H9 (cell line): Measurements from ENCODE around the gene TBCK. TPM values are rescaled to one million over a fixed set of nuclear protein-coding genes. Genes with fewer than 3 reads are reported as not detected.

Source experiments
- DNase-seq: peaks from one replicate; pipeline ENCODE4 v3.0.0-alpha.2; 2017
- H2AFZ ChIP-seq: one replicate; pipeline ENCODE4 v1.6.1; 2013; ENCODE audit warnings: mild to moderate bottlenecking, low read length, control low read depth, moderate library complexity
- H2AK5ac ChIP-seq: 2 replicates; pipeline ENCODE4 v1.6.1; 2013; ENCODE audit warnings: low read length, control low read depth, mixed read lengths; ENCODE audit not compliant: insufficient read length
- H2BK120ac ChIP-seq: one replicate; pipeline ENCODE4 v1.6.1; 2013; ENCODE audit warnings: low read depth, mild to moderate bottlenecking, low read length, control low read depth, inconsistent platforms; ENCODE audit not compliant: poor library complexity, severe bottlenecking
- H2BK12ac ChIP-seq: 2 replicates; pipeline ENCODE4 v1.6.1; 2013; ENCODE audit warnings: low read length, control low read depth, mixed read lengths, low read depth; ENCODE audit not compliant: insufficient read length
- H2BK15ac ChIP-seq: 2 replicates; pipeline ENCODE4 v1.6.1; 2013; ENCODE audit warnings: low read depth, low read length, control low read depth
- H2BK20ac ChIP-seq: one replicate; pipeline ENCODE4 v1.6.1; 2013; ENCODE audit warnings: low read depth, mild to moderate bottlenecking, low read length, control low read depth, inconsistent platforms; ENCODE audit not compliant: poor library complexity, severe bottlenecking
- H2BK5ac ChIP-seq: 2 replicates; pipeline ENCODE4 v1.6.1; 2013; ENCODE audit warnings: low read length, control low read depth, mixed read lengths; ENCODE audit not compliant: insufficient read length
- H3K14ac ChIP-seq: 2 replicates; pipeline ENCODE4 v1.6.1; 2013; ENCODE audit warnings: low read length, control low read depth; ENCODE audit not compliant: insufficient read depth
- H3K18ac ChIP-seq: 2 replicates; pipeline ENCODE4 v1.6.1; 2013; ENCODE audit warnings: low read depth, mild to moderate bottlenecking, mixed read lengths, low read length, control low read depth; ENCODE audit not compliant: insufficient read length
- H3K23ac ChIP-seq: 2 replicates; pipeline ENCODE4 v1.6.1; 2013; ENCODE audit warnings: low read length, control low read depth, mixed read lengths, low read depth; ENCODE audit not compliant: insufficient read length
- H3K23me2 ChIP-seq: 2 replicates; pipeline ENCODE4 v1.6.1; 2013; ENCODE audit warnings: low read depth, mild to moderate bottlenecking, mixed read lengths, low read length, control low read depth; ENCODE audit not compliant: insufficient read length, poor library complexity, severe bottlenecking
- H3K27ac ChIP-seq: 2 replicates; pipeline ENCODE4 v1.5.1; 2013; ENCODE audit warnings: low read length, control low read depth, mixed read lengths, low read depth; ENCODE audit not compliant: insufficient read length
- H3K27me3 ChIP-seq: 2 replicates; pipeline ENCODE4 v1.6.1; 2013; ENCODE audit warnings: low read length, control low read depth, inconsistent platforms; ENCODE audit not compliant: insufficient read depth
- H3K4ac ChIP-seq: 2 replicates; pipeline ENCODE4 v1.6.1; 2013; ENCODE audit warnings: low read depth, mild to moderate bottlenecking, control low read depth, inconsistent platforms, low read length, moderate library complexity
- H3K4me1 ChIP-seq: 2 replicates; pipeline ENCODE4 v1.6.1; 2013; ENCODE audit warnings: low read length, control low read depth, inconsistent platforms; ENCODE audit not compliant: insufficient read depth
- H3K4me2 ChIP-seq: 2 replicates; pipeline ENCODE4 v1.6.1; 2013; ENCODE audit warnings: low read length, control low read depth, mixed read lengths; ENCODE audit not compliant: insufficient read length, insufficient read depth
- H3K56ac ChIP-seq: 2 replicates; pipeline ENCODE4 v1.6.1; 2013; ENCODE audit warnings: low read depth, mild to moderate bottlenecking, mixed read lengths, low read length, control low read depth; ENCODE audit not compliant: insufficient read length
- H3K79me1 ChIP-seq: 2 replicates; pipeline ENCODE4 v1.6.1; 2013; ENCODE audit warnings: low read depth, mild to moderate bottlenecking, moderate library complexity, low read length, control low read depth, inconsistent platforms; ENCODE audit not compliant: insufficient read depth, poor library complexity, severe bottlenecking
- H3K79me2 ChIP-seq: 2 replicates; pipeline ENCODE4 v1.6.1; 2013; ENCODE audit warnings: low read length, control low read depth, inconsistent platforms; ENCODE audit not compliant: insufficient read depth
- H3K9ac ChIP-seq: 2 replicates; pipeline ENCODE4 v1.6.1; 2013; ENCODE audit warnings: low read length, control low read depth, mixed read lengths; ENCODE audit not compliant: insufficient read length; ENCODE audit errors: extremely low read depth
- H3K9me3 ChIP-seq: one replicate; pipeline ENCODE4 v1.6.1; 2013; ENCODE audit warnings: low read depth, low read length, inconsistent platforms; ENCODE audit not compliant: control insufficient read depth
- H3T11ph ChIP-seq: one replicate; pipeline ENCODE4 v1.6.1; 2013; ENCODE audit warnings: mild to moderate bottlenecking, low read length, control low read depth, inconsistent platforms
- H4K20me1 ChIP-seq: one replicate; pipeline ENCODE4 v1.6.1; 2013; ENCODE audit not compliant: control insufficient read depth, insufficient read length, insufficient read depth
- H4K5ac ChIP-seq: 2 replicates; pipeline ENCODE4 v1.6.1; 2013; ENCODE audit warnings: low read depth, mild to moderate bottlenecking, mixed read lengths, low read length, control low read depth; ENCODE audit not compliant: insufficient read length
- H4K8ac ChIP-seq: replicated peaks from 2 replicates; pipeline ENCODE4 v1.6.1; 2013; ENCODE audit warnings: low read length, control low read depth, mixed read lengths, low read depth; ENCODE audit not compliant: insufficient read length
- H4K91ac ChIP-seq: 2 replicates; pipeline ENCODE4 v1.6.1; 2013; ENCODE audit warnings: low read depth, mild to moderate bottlenecking, moderate library complexity, mixed read lengths, low read length, control low read depth; ENCODE audit not compliant: insufficient read length
- H3K27ac Mint-ChIP-seq, 3 experiments: 2 replicates in 2 of 3; 3 replicates in 1 of 3; pipeline ENCODE4 v1.8.0; 2020 to 2021; ENCODE audit warnings: mixed read lengths in 3 of 3, mild to moderate bottlenecking in 1 of 3, moderate library complexity in 1 of 3
- H3K27me3 Mint-ChIP-seq: 2 replicates; pipeline ENCODE4 v1.8.0; 2021; ENCODE audit warnings: low read depth, mild to moderate bottlenecking, moderate library complexity, mixed read lengths
- H3K36me3 Mint-ChIP-seq, 3 experiments: 2 replicates in 2 of 3; 3 replicates in 1 of 3; pipeline ENCODE4 v1.8.0; 2020 to 2021; ENCODE audit warnings: low read depth in 3 of 3, mixed read lengths in 3 of 3; ENCODE audit not compliant: insufficient read depth in 1 of 3
- H3K4me1 Mint-ChIP-seq, 2 experiments: 2 replicates each; pipeline ENCODE4 v1.8.0; 2020; ENCODE audit warnings: mixed read lengths in 2 of 2
- H3K4me3 Mint-ChIP-seq, 2 experiments: 2 replicates in 1 of 2; 3 replicates in 1 of 2; pipeline ENCODE4 v1.8.0; 2020 to 2021; ENCODE audit warnings: mild to moderate bottlenecking in 2 of 2, mixed read lengths in 2 of 2, moderate library complexity in 1 of 2
- H3K9me3 Mint-ChIP-seq, 2 experiments: 2 replicates in 1 of 2; 3 replicates in 1 of 2; pipeline ENCODE4 v1.8.0; 2020; ENCODE audit warnings: mild to moderate bottlenecking in 2 of 2, mixed read lengths in 2 of 2, moderate library complexity in 1 of 2
- CTCF ChIP-seq: fragments of 200-600 bp; sonication (generic); conservative IDR thresholded peaks from 3 replicates; pipeline ENCODE4 v1.8.0; 2021; ENCODE audit warnings: antibody characterized with exemption, mild to moderate bottlenecking
- WGBS: extraction: QIAGEN DNeasy Blood & Tissue Kit; methylation state at CpG from one replicate; pipeline ENCODE4 v1.1.7; 2013; ENCODE audit warnings: missing lambda C conversion rate, low lambda C conversion rate, mixed read lengths; ENCODE audit not compliant: insufficient read length; ENCODE audit errors: extremely low coverage; 5-methylcytosine and 5-hydroxymethylcytosine counted together
- total RNA-seq: library from RNA; stranded (reverse); gene quantifications from 2 replicates; pipeline ENCODE4 v1.2.1, GENCODE V29; 2021

Gene TBCK
- total RNA-seq, 1 experiment from 2014 or later = 22.1 TPM

GRCh38 chr4:106149026-106149425 lies 167.0 kb downstream of the TBCK start:
- H4K20me1 ChIP-seq = no peaks in the 10 kb centered on the region
- no peak overlapping the region for H2AFZ ChIP-seq
- no peak overlapping the region for H4K8ac ChIP-seq
- H2AK5ac ChIP-seq = no peak overlapping the region
- H3K4me1 Mint-ChIP-seq = peaks cover 0 to 15% of the 10 kb centered on the region in 2 experiments; a peak in 2 of 4 replicates
- TF ChIP-seq CTCF = no peak
- no peak overlapping the region for H3K4me2 ChIP-seq
- H3K9ac ChIP-seq = no peak overlapping the region
- no peak for DNase-seq
- no peak overlapping the region for H4K91ac ChIP-seq
- no peaks in the 10 kb centered on the region for H3K27me3 Mint-ChIP-seq
- H3K27ac Mint-ChIP-seq = no peak overlapping the region; a peak in 2 of 7 replicates
- no peaks in the 10 kb centered on the region for H3K27me3 ChIP-seq
- no peak overlapping the region for H4K5ac ChIP-seq
- no peak overlapping the region for H2BK120ac ChIP-seq
- H2BK12ac ChIP-seq = no peak overlapping the region
- H3K36me3 Mint-ChIP-seq = peaks cover 22 to 41% (median 23%) of the 10 kb centered on the region in 3 experiments
- no peaks in the 10 kb centered on the region for H3K79me1 ChIP-seq
- no peaks in the 10 kb centered on the region for H3K9me3 ChIP-seq
- H3K4me1 ChIP-seq = no peaks in the 10 kb centered on the region
- WGBS = no CpG with 5 or more reads among the region's 1 CpG
- H2BK5ac ChIP-seq = no peak overlapping the region
- H3K56ac ChIP-seq = no peak overlapping the region
- no peak overlapping the region for H3K27ac ChIP-seq
- no peak overlapping the region for H3K4ac ChIP-seq
- no peak overlapping the region for H3K14ac ChIP-seq
- H2BK15ac ChIP-seq = no peak overlapping the region
- H3T11ph ChIP-seq = no peak overlapping the region
- no peak overlapping the region for H3K18ac ChIP-seq
- no peak overlapping the region for H2BK20ac ChIP-seq
- H3K79me2 ChIP-seq = no peaks in the 10 kb centered on the region
- no peak overlapping the region for H3K23ac ChIP-seq
- H3K23me2 ChIP-seq = no peaks in the 10 kb centered on the region
- H3K4me3 Mint-ChIP-seq = no peak overlapping the region
- H3K9me3 Mint-ChIP-seq = peaks cover 17 to 27% of the 10 kb centered on the region in 2 experiments
